GM19025 (cell line): ENCODE data around the gene ABHD14A.

Experiments
- ATAC-seq: cut with Tn5 transposase; IDR thresholded peaks from one replicate; pipeline ENCODE4 v1.9.1; 2021; ENCODE audit warnings: mild to moderate bottlenecking, low read depth, moderate library complexity; ENCODE audit not compliant: unreplicated experiment

Gene ABHD14A

GRCh38 chr3:51955175-51955892, 19.5 kb upstream of the ABHD14A start, which contains the start of gene GPR62:
Gene GPR62 (plus strand): TSS chr3:51955381. CDS start chr3:51955653, 272 bp downstream.
- no peak for ATAC-seq

- no peak for ATAC-seq
These were observed 18.7 kb upstream of the ABHD14A start for GRCh38 chr3:51955893-51956770.

GRCh38 chr3:51957520-51958205, 17.2 kb upstream of the ABHD14A start:
- ATAC-seq, result no peak

- no peak for ATAC-seq
These were observed 16.0 kb upstream of the ABHD14A start for GRCh38 chr3:51958603-51959521.

GRCh38 chr3:51959651-51960050, 15.2 kb upstream of the ABHD14A start:
- ATAC-seq, result no peak

- ATAC-seq, result no peak
These were observed 14.5 kb upstream of the ABHD14A start for GRCh38 chr3:51960386-51960785.

- no peak for ATAC-seq
These were observed 13.9 kb upstream of the ABHD14A start for GRCh38 chr3:51961011-51961410.

- ATAC-seq, result no peak
These were observed 13.0 kb upstream of the ABHD14A start for GRCh38 chr3:51961602-51962569.

GRCh38 chr3:51962854-51963530, 11.9 kb upstream of the ABHD14A start:
- no peak for ATAC-seq

GRCh38 chr3:51963951-51964451, 10.9 kb upstream of the ABHD14A start:
- no peak for ATAC-seq

- no peak for ATAC-seq
These were observed 10.3 kb upstream of the ABHD14A start for GRCh38 chr3:51964521-51964920.

- no peak for ATAC-seq
These were observed 8.8 kb upstream of the ABHD14A start for GRCh38 chr3:51966016-51966415.

- no peak for ATAC-seq
These were observed 8.4 kb upstream of the ABHD14A start for GRCh38 chr3:51966486-51966885.

- peak; percentile 33 for ATAC-seq
These were observed 7.9 kb upstream of the ABHD14A start for GRCh38 chr3:51966922-51967383.

- ATAC-seq, result peak; percentile 65
These were observed 7.3 kb upstream of the ABHD14A start, which contains the start of gene PCBP4 for GRCh38 chr3:51967384-51968169. Gene PCBP4 (minus strand): TSS chr3:51967454. CDS start chr3:51961240, 6,214 bp downstream.

GRCh38 chr3:51968170-51968775, 6.6 kb upstream of the ABHD14A start:
- no peak for ATAC-seq
